Inferior parietal cortex (tissue), 1 donor: ENCODE results near the gene TREH.

Experiments
- DNase-seq: peaks from one replicate; pipeline ENCODE4 v3.0.0-alpha.2; 2016; ENCODE audit errors: extremely low spot score

TREH gene

GRCh38 chr11:118648291-118648690 is 31.2 kb downstream of the TREH start:
- DNase-seq, result no peak

- no peak for DNase-seq
Observed at GRCh38 chr11:118646393-118646792, 33.1 kb downstream of the TREH start.

- DNase-seq, result no peak
Observed at GRCh38 chr11:118645066-118645715, 34.3 kb downstream of the TREH start.

- DNase-seq, result no peak
Observed at GRCh38 chr11:118644496-118644895, 35.0 kb downstream of the TREH start.

- DNase-seq, result no peak
Observed at GRCh38 chr11:118643995-118644345, 35.5 kb downstream of the TREH start.

- no peak for DNase-seq
Observed at GRCh38 chr11:118643142-118643994, 36.1 kb downstream of the TREH start.

- no peak for DNase-seq
Observed at GRCh38 chr11:118641397-118642019, 37.9 kb downstream of the TREH start.

- no peak for DNase-seq
Observed at GRCh38 chr11:118640332-118641154, 38.9 kb downstream of the TREH start.

- DNase-seq, result no peak
Observed at GRCh38 chr11:118639899-118640298, 39.6 kb downstream of the TREH start.

GRCh38 chr11:118638726-118639125 is 40.7 kb downstream of the TREH start:
- DNase-seq, result no peak

GRCh38 chr11:118636569-118637290 is 42.7 kb downstream of the TREH start:
- no peak for DNase-seq

- DNase-seq, result no peak
Observed at GRCh38 chr11:118635642-118636041, 43.8 kb downstream of the TREH start.

- no peak for DNase-seq
Observed at GRCh38 chr11:118635237-118635591, 44.2 kb downstream of the TREH start.

GRCh38 chr11:118634431-118635236 is 44.8 kb downstream of the TREH start:
- no peak for DNase-seq

- no peak for DNase-seq
Observed at GRCh38 chr11:118633979-118634378, 45.5 kb downstream of the TREH start.

GRCh38 chr11:118633319-118633690 is 46.1 kb downstream of the TREH start:
- no peak for DNase-seq

GRCh38 chr11:118632577-118633318 is 46.7 kb downstream of the TREH start:
- DNase-seq, result no peak

- DNase-seq, result no peak
Observed at GRCh38 chr11:118631142-118631909, 48.1 kb downstream of the TREH start.
